IMR-90 (cell line): ENCODE results near the gene PRKCH. TPM values are rescaled to one million over a fixed set of nuclear protein-coding genes. Genes with fewer than 3 reads are reported as not detected.
A peak's percentile ranks its signal among the peaks of the same experiment; 100 is the strongest.

Experiments used
- ATAC-seq: fragments of 200-7000 bp; cut with Tn5 transposase; 2 replicates; pipeline ENCODE4 v1.9.1; 2020; ENCODE audit warnings: low read depth, mild to moderate bottlenecking, moderate library complexity
- BruUV-seq: library from RNA; stranded (reverse); fragments of 400-500 nt; replicated peaks from 2 replicates; lab custom pipeline; 2021; lab: Mats Ljungman, UMichigan
- CTCF ChIA-PET: fragments of 300-600 bp; formaldehyde crosslinking; extraction: SDS; loops from one replicate; lab custom pipeline; 2021; ENCODE audit warnings: antibody characterized with exemption; lab: Yijun Ruan, JAX
- POLR2A ChIA-PET: fragments of 300-600 bp; sonication (Branson Sonifier 250); formaldehyde crosslinking; loops from one replicate; lab custom pipeline; 2022; ENCODE audit warnings: antibody characterized with exemption; ENCODE audit not compliant: unreplicated experiment; lab: Charles Lee
- DNase-seq: peaks from one replicate; pipeline ENCODE4 v3.0.0; 2013
- H2AFZ ChIP-seq: replicated peaks from 2 replicates; pipeline ENCODE3; 2013; ENCODE audit warnings: low read length, mild to moderate bottlenecking; ENCODE audit not compliant: poor library complexity
- H2AK5ac ChIP-seq: 2 replicates; pipeline ENCODE4 v1.6.1; 2013; ENCODE audit warnings: low read depth, low read length, inconsistent platforms
- H2AK9ac ChIP-seq: replicated peaks from 2 replicates; pipeline ENCODE3; 2013; ENCODE audit warnings: mild to moderate bottlenecking, low read depth, low read length, moderate library complexity; ENCODE audit not compliant: poor library complexity
- H2BK120ac ChIP-seq: 2 replicates; pipeline ENCODE4 v1.6.1; 2013; ENCODE audit warnings: low read depth, low read length, inconsistent platforms
- H2BK15ac ChIP-seq: 3 replicates; pipeline ENCODE4 v1.6.1; 2013; ENCODE audit warnings: low read depth, low read length, inconsistent platforms
- H2BK20ac ChIP-seq: 2 replicates; pipeline ENCODE4 v1.6.1; 2013; ENCODE audit warnings: low read depth, mild to moderate bottlenecking, inconsistent platforms, low read length, moderate library complexity
- H2BK5ac ChIP-seq: 2 replicates; pipeline ENCODE4 v1.6.1; 2013; ENCODE audit warnings: mild to moderate bottlenecking, low read depth, low read length, inconsistent platforms; ENCODE audit not compliant: poor library complexity, severe bottlenecking
- H3K14ac ChIP-seq: replicated peaks from 2 replicates; pipeline ENCODE4 v1.6.1; 2013; ENCODE audit warnings: low read depth, low read length, inconsistent platforms
- H3K18ac ChIP-seq: 2 replicates; pipeline ENCODE4 v1.6.1; 2013; ENCODE audit warnings: low read depth, low read length, control low read depth
- H3K23ac ChIP-seq: 2 replicates; pipeline ENCODE4 v1.6.1; 2013; ENCODE audit warnings: low read depth, low read length, inconsistent platforms
- H3K27ac ChIP-seq: 2 replicates; pipeline ENCODE4 v1.5.1; 2013; ENCODE audit warnings: mild to moderate bottlenecking, control low read depth, low read length; ENCODE audit not compliant: insufficient read depth
- H3K27me3 ChIP-seq: 2 replicates; pipeline ENCODE4 v1.6.1; 2013; ENCODE audit warnings: low read length; ENCODE audit not compliant: control insufficient read depth, insufficient read depth
- H3K36me3 ChIP-seq: 2 replicates; pipeline ENCODE4 v1.6.1; 2013; ENCODE audit warnings: low read length, mixed read lengths; ENCODE audit not compliant: control insufficient read depth, insufficient read depth
- H3K4ac ChIP-seq: 2 replicates; pipeline ENCODE4 v1.6.1; 2013; ENCODE audit warnings: low read depth, low read length, inconsistent platforms
- H3K4me1 ChIP-seq: 2 replicates; pipeline ENCODE4 v1.6.1; 2013; ENCODE audit warnings: low read length, mixed read lengths; ENCODE audit not compliant: control insufficient read depth, insufficient read depth
- H3K4me2 ChIP-seq: 2 replicates; pipeline ENCODE4 v1.6.1; 2013; ENCODE audit warnings: low read depth, mild to moderate bottlenecking, control low read depth, low read length, moderate library complexity
- H3K4me3 ChIP-seq: 2 replicates; pipeline ENCODE4 v1.5.1; 2013; ENCODE audit warnings: low read depth, mild to moderate bottlenecking, control low read depth, low read length, moderate library complexity; ENCODE audit not compliant: insufficient read depth
- H3K56ac ChIP-seq: 2 replicates; pipeline ENCODE4 v1.6.1; 2013; ENCODE audit warnings: low read length, inconsistent platforms; ENCODE audit not compliant: insufficient read depth; ENCODE audit errors: extremely low read depth
- H3K79me1 ChIP-seq, 2 experiments: 2 replicates each; pipeline ENCODE4 v1.6.1; 2013; ENCODE audit warnings: low read length in 2 of 2, inconsistent platforms in 1 of 2, low read depth in 1 of 2
- H3K9ac ChIP-seq: 2 replicates; pipeline ENCODE4 v1.6.1; 2013; ENCODE audit warnings: low read depth, low read length, control low read depth
- H3K9me1 ChIP-seq: 2 replicates; pipeline ENCODE4 v1.6.1; 2013; ENCODE audit warnings: low read length, inconsistent platforms; ENCODE audit not compliant: insufficient read depth
- H3K9me3 ChIP-seq: 2 replicates; pipeline ENCODE4 v1.6.1; 2013; ENCODE audit warnings: low read length; ENCODE audit not compliant: control insufficient read depth, insufficient read depth
- H4K20me1 ChIP-seq: 2 replicates; pipeline ENCODE4 v1.6.1; 2013; ENCODE audit warnings: low read length, inconsistent platforms; ENCODE audit not compliant: insufficient read depth
- H4K5ac ChIP-seq: 2 replicates; pipeline ENCODE4 v1.6.1; 2013; ENCODE audit warnings: mild to moderate bottlenecking, low read depth, low read length, control low read depth
- H4K8ac ChIP-seq, 2 experiments: 2 replicates each; pipeline ENCODE4 v1.6.1; 2013; ENCODE audit warnings: low read depth in 2 of 2, low read length in 2 of 2, control low read depth in 1 of 2, inconsistent platforms in 1 of 2
- H4K91ac ChIP-seq: 2 replicates; pipeline ENCODE4 v1.6.1; 2013; ENCODE audit warnings: low read depth, low read length, inconsistent platforms; ENCODE audit not compliant: insufficient read depth
- CEBPB ChIP-seq: IDR thresholded peaks from 2 replicates; pipeline ENCODE4 v1.6.1; 2012; ENCODE audit warnings: low read depth, low read length, improper control_type of control experiment
- CHD1 ChIP-seq: IDR thresholded peaks from 2 replicates; pipeline ENCODE4 v1.6.1; 2012; ENCODE audit warnings: low read depth, low read length, improper control_type of control experiment
- MAFK ChIP-seq: IDR thresholded peaks from 2 replicates; pipeline ENCODE4 v1.6.1; 2012; ENCODE audit warnings: low read depth, low read length, improper control_type of control experiment
- MXI1 ChIP-seq: IDR thresholded peaks from 2 replicates; pipeline ENCODE4 v1.6.1; 2012; ENCODE audit warnings: low read depth, mild to moderate bottlenecking, low read length, moderate library complexity, borderline replicate concordance
- POLR2A ChIP-seq: IDR thresholded peaks from 2 replicates; pipeline ENCODE4 v1.6.1; 2012; ENCODE audit warnings: mild to moderate bottlenecking, low read depth, low read length
- RFX5 ChIP-seq: IDR thresholded peaks from 2 replicates; pipeline ENCODE4 v1.8.0; 2012; ENCODE audit warnings: low read depth, mild to moderate bottlenecking, low read length, moderate library complexity
- WGBS, 2 experiments: methylation state at CpG; one replicate each; pipeline versions ENCODE4 v1.1.5 to v1.1.7; 2013; ENCODE audit warnings: missing lambda C conversion rate in 2 of 2; ENCODE audit not compliant: insufficient read length in 1 of 2; ENCODE audit errors: extremely low coverage in 2 of 2; 5-methylcytosine and 5-hydroxymethylcytosine counted together
- dilution Hi-C: fragments of 300-500 bp; cut with HindIII; formaldehyde crosslinking; loops from one replicate; pipeline ENCODE4 v1.14.3; 2018; ENCODE audit warnings: low sequenced_read_pairs; ENCODE audit not compliant: unreplicated experiment
- in situ Hi-C: fragments of 300-500 bp; cut with MboI; formaldehyde crosslinking; loops from 3 replicates; pipeline ENCODE4 v1.14.3; 2019; ENCODE audit warnings: low sequenced_read_pairs, inconsistent platforms, mixed read lengths
- intact Hi-C: fragments of 100-400 bp; cut with micrococcal nuclease; formaldehyde crosslinking; loops from 2 replicates; pipeline ENCODE4 v1.10.0; 2022
- polyA plus RNA-seq, 3 experiments: library from polyadenylated mRNA; depleted of rRNA; stranded (reverse); fragments of >200 nt; gene quantifications; 2 replicates each; pipeline ENCODE4 v1.2.3, GENCODE V29; 2012; ENCODE audit warnings: low replicate concordance in 1 of 3
- total RNA-seq: library from RNA; depleted of rRNA; stranded (reverse); fragments of >200 nt; gene quantifications from 2 replicates; pipeline ENCODE4 v1.2.3, GENCODE V29; 2012
- TF ChIP-seq, protein P1 (sequence below): fragments of 150-350 bp; IDR thresholded peaks from 2 replicates; pipeline ENCODE4 v1.6.1; 2016; ENCODE audit warnings: low read depth, mild to moderate bottlenecking, low read length, moderate library complexity, borderline replicate concordance

The PRKCH gene
- total and polyA plus RNA-seq, 2 of the 4 experiments (the other 2 are of a cell fraction) = 1.6 to 2.3 TPM

DNA sequence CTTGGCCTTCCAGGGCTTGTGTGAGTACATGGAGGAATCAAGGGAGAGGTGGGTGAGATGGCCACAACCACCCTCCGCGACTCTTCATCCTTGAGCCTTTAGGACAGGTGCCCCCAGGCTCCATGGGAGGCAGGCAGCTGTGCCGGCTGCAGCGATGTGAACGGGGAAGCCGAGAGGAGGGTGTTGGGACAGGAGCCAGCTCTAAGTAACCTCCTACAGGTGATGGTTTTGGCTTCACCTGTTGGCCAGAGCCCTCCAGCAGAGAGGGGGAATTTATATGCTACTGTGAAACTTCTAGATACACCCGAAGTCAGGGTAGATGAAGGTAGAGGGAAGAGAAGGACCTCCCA is 241.8 kb downstream of the PRKCH start:
- H3K18ac ChIP-seq = peak overlapping the region; percentile 84
- H2BK120ac ChIP-seq = peak overlapping the region; percentile 100
- peak overlapping the region; percentile 74 for H4K5ac ChIP-seq
- WGBS, 2 experiments = no CpG with 5 or more reads among the region's 7 CpGs
- ATAC-seq (no peak), DNase-seq (no peak)
- intact Hi-C loops (loop anchor here (2.0 to 5.0 kb wide), 2 partner anchors 46 to 189 kb away; no protein-coding TSS in a partner anchor), in situ Hi-C loops (loop anchor here (5.0 to 25.0 kb wide), 2 partner anchors 91 to 926 kb away; partner anchors contain the start of gene SIX1), dilution Hi-C loops (no loop called here)
- H3K27ac ChIP-seq = peak overlapping the region; percentile 94
- peak overlapping the region; percentile 86; the same call in 2 of the 3 replicates for H2BK15ac ChIP-seq
- H3K79me1 ChIP-seq = peaks cover 12 to 66% of the 10 kb centered on the region in 2 experiments; a peak in 3 of 4 replicates
- TF ChIP-seq CHD1 (no peak; the same call in 1 of the 2 replicates), MXI1 (no peak), RFX5 (no peak), CEBPB (no peak), MAFK (no peak), POLR2A (0 out of 2 replicates have a peak, but pooled peaks have one; percentile 22)
- TF ChIP-seq, protein P1, sequence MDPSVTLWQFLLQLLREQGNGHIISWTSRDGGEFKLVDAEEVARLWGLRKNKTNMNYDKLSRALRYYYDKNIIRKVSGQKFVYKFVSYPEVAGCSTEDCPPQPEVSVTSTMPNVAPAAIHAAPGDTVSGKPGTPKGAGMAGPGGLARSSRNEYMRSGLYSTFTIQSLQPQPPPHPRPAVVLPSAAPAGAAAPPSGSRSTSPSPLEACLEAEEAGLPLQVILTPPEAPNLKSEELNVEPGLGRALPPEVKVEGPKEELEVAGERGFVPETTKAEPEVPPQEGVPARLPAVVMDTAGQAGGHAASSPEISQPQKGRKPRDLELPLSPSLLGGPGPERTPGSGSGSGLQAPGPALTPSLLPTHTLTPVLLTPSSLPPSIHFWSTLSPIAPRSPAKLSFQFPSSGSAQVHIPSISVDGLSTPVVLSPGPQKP = no peak
- H2BK20ac ChIP-seq = peak overlapping the region; percentile 91
- H3K9me3 ChIP-seq = no peaks in the 10 kb centered on the region
- H2AK5ac ChIP-seq = peak overlapping the region; percentile 98
- peaks cover 40% of the 10 kb centered on the region for H3K9me1 ChIP-seq
- H3K14ac ChIP-seq = peak overlapping the region; percentile 89
- H3K4me2 ChIP-seq = no peak overlapping the region
- peak overlapping the region; percentile 86 for H3K23ac ChIP-seq
- CTCF ChIA-PET = interaction anchor here (0.9 to 1.1 kb wide), 2 partner anchors 92 to 132 kb away, joined by 3 to 4 read pairs; partner anchors contain the start of gene HIF1A
- peak overlapping the region; percentile 96 for H4K91ac ChIP-seq
- peak overlapping the region; percentile 96 for H3K4ac ChIP-seq
- H3K36me3 ChIP-seq = no peaks in the 10 kb centered on the region
- no TSS peak for BruUV-seq
- H2AK9ac ChIP-seq = peak overlapping the region; percentile 84
- H3K27me3 ChIP-seq = no peaks in the 10 kb centered on the region
- H3K4me1 ChIP-seq = peaks cover 59% of the 10 kb centered on the region
- peak overlapping the region; percentile 9 for H2AFZ ChIP-seq
- peak overlapping the region; percentile 96 to 97 for H4K8ac ChIP-seq
- peak overlapping the region; percentile 91 for H2BK5ac ChIP-seq
- H4K20me1 ChIP-seq = no peaks in the 10 kb centered on the region
- POLR2A ChIA-PET = interaction anchor here (0.5 to 1.6 kb wide), 7 partner anchors 13 to 135 kb away, joined by 3 to 9 read pairs (median 4); partner anchors contain the start of gene HIF1A
- H3K9ac ChIP-seq = peak overlapping the region; percentile 74
- peak overlapping the region; percentile 96 for H3K56ac ChIP-seq
- H3K4me3 ChIP-seq = no peak overlapping the region
